Smooth muscle cell (in vitro differentiated cells): ENCODE results near the gene STPG3. TPM values are rescaled to one million over a fixed set of nuclear protein-coding genes. Genes with fewer than 3 reads are reported as not detected.
A peak's percentile ranks its signal among the peaks of the same experiment; 100 is the strongest.

ENCODE experiments used
- DNase-seq: peaks from one replicate; lab custom pipeline; 2025; ENCODE audit not compliant: unreplicated experiment; lab: John Stamatoyannopoulos, UW
- H2AFZ ChIP-seq: fragments of 200-600 bp; sonication (generic); 2 replicates; pipeline ENCODE4 v1.6.0; 2016; ENCODE audit warnings: antibody characterized with exemption, low read depth, mild to moderate bottlenecking
- H3F3A ChIP-seq: fragments of 200-600 bp; sonication (generic); 2 replicates; pipeline ENCODE4 v1.6.0; 2017; ENCODE audit warnings: antibody characterized with exemption, low read depth
- H3K27ac ChIP-seq: fragments of 200-600 bp; sonication (generic); 2 replicates; pipeline ENCODE4 v1.5.1; 2016; ENCODE audit warnings: low read depth, mild to moderate bottlenecking
- H3K27me3 ChIP-seq: fragments of 200-600 bp; sonication (generic); 2 replicates; pipeline ENCODE4 v1.6.1; 2016; ENCODE audit warnings: low read depth, mild to moderate bottlenecking
- H3K36me3 ChIP-seq: fragments of 200-600 bp; sonication (generic); 2 replicates; pipeline ENCODE4 v1.5.1; 2016; ENCODE audit warnings: low read depth
- H3K4me1 ChIP-seq: fragments of 200-600 bp; sonication (generic); 2 replicates; pipeline ENCODE4 v1.5.1; 2016; ENCODE audit warnings: low read depth
- H3K4me2 ChIP-seq: fragments of 200-600 bp; sonication (generic); 2 replicates; pipeline ENCODE4 v1.6.0; 2016; ENCODE audit warnings: mild to moderate bottlenecking
- H3K4me3 ChIP-seq: fragments of 200-600 bp; sonication (generic); 2 replicates; pipeline ENCODE4 v1.5.1; 2016; ENCODE audit warnings: mild to moderate bottlenecking
- H3K79me2 ChIP-seq: fragments of 200-600 bp; sonication (generic); 2 replicates; pipeline ENCODE4 v1.6.0; 2016; ENCODE audit warnings: low read depth, mild to moderate bottlenecking
- H3K9ac ChIP-seq: fragments of 200-600 bp; sonication (generic); 2 replicates; pipeline ENCODE4 v1.6.0; 2016; ENCODE audit warnings: low read depth
- H3K9me3 ChIP-seq: fragments of 200-600 bp; sonication (generic); replicated peaks from 2 replicates; pipeline ENCODE4 v1.5.1; 2016; ENCODE audit warnings: low read depth
- H4K20me1 ChIP-seq: fragments of 200-600 bp; sonication (generic); 2 replicates; pipeline ENCODE4 v1.6.0; 2016; ENCODE audit warnings: low read depth
- CTCF ChIP-seq: fragments of 200-600 bp; sonication (generic); IDR thresholded peaks from 2 replicates; pipeline ENCODE4 v1.5.1; 2017; ENCODE audit warnings: borderline replicate concordance, mild to moderate bottlenecking, antibody characterized with exemption; ENCODE audit not compliant: insufficient read depth, poor library complexity, severe bottlenecking
- WGBS: methylation state at CpG from one replicate; pipeline ENCODE4 v1.1.7; 2016; ENCODE audit warnings: low lambda C conversion rate; 5-methylcytosine and 5-hydroxymethylcytosine counted together
- polyA plus RNA-seq: library from polyadenylated mRNA; unstranded; fragments of >200 nt; fragmentation: Nextera tagmentation; extraction: Ambion mirVana; gene quantifications from 2 replicates; pipeline ENCODE4 v1.2.1, GENCODE V29; 2016
- total RNA-seq: library from RNA; depleted of rRNA; stranded (reverse); fragments of >200 nt; gene quantifications from 2 replicates; pipeline ENCODE4 v1.2.3, GENCODE V29; 2014

STPG3 gene
- total RNA-seq, result not detected in 2 replicates
- not detected in 2 replicates for polyA plus RNA-seq

- no peak within 1 kb of the TSS for H3K4me2 ChIP-seq
- H2AFZ ChIP-seq, result no peak within 1 kb of the TSS
- TF ChIP-seq CTCF, result no peak
- no peaks in the 10 kb centered on the region for H3K27me3 ChIP-seq
- no peaks in the 10 kb centered on the region for H3F3A ChIP-seq
- H3K27ac ChIP-seq, result no peak within 1 kb of the TSS
- peaks cover 13% of the 10 kb centered on the region for H3K4me1 ChIP-seq
- peaks cover 4% of the 10 kb centered on the region for H4K20me1 ChIP-seq
- WGBS, result 69% methylated on average over 2 of the region's 4 CpGs
- DNase-seq, result no peak
- no peak within 1 kb of the TSS for H3K9ac ChIP-seq
- no peak within 1 kb of the TSS for H3K4me3 ChIP-seq
- no peaks in the 10 kb centered on the region for H3K36me3 ChIP-seq
- H3K9me3 ChIP-seq, result no peaks in the 10 kb centered on the region
- H3K79me2 ChIP-seq, result peaks cover 9% of the 10 kb centered on the region
These were observed at the start of gene STPG3 for GRCh38 chr9:137251194-137251461. STPG3 (plus strand) TSS chr9:137251286; CDS start chr9:137251287, 1 bp downstream.

GRCh38 chr9:137202966-137203365, 48.1 kb upstream of the STPG3 start:
- peaks cover 57% of the 10 kb centered on the region for H3K79me2 ChIP-seq
- no peak overlapping the region for H3K4me2 ChIP-seq
- peaks cover 36% of the 10 kb centered on the region for H3K4me1 ChIP-seq

GRCh38 chr9:137204731-137205125, 46.4 kb upstream of the STPG3 start:
- peaks cover 24% of the 10 kb centered on the region for H3K4me1 ChIP-seq
- peaks cover 46% of the 10 kb centered on the region for H3K79me2 ChIP-seq
- DNase-seq, result no peak
- peak overlapping the region; percentile 98 for H3K4me3 ChIP-seq
- H3K27me3 ChIP-seq, result no peaks in the 10 kb centered on the region
- peak overlapping the region; percentile 66 for H3K27ac ChIP-seq
- H3K9ac ChIP-seq, result peak overlapping the region; percentile 94
- peaks cover 1% of the 10 kb centered on the region for H4K20me1 ChIP-seq
- no peak overlapping the region for H2AFZ ChIP-seq
- 37% methylated on average over 21 of the region's 21 CpGs for WGBS
- no peaks in the 10 kb centered on the region for H3K36me3 ChIP-seq
- no peaks in the 10 kb centered on the region for H3K9me3 ChIP-seq
- no peak for TF ChIP-seq CTCF
- H3F3A ChIP-seq, result no peaks in the 10 kb centered on the region
- peak overlapping the region; percentile 98 for H3K4me2 ChIP-seq

More at GRCh38 chr9:137202966-137203365, 48.1 kb upstream of the STPG3 start:
- H3K4me3 ChIP-seq, result no peak overlapping the region
- no peaks in the 10 kb centered on the region for H3K27me3 ChIP-seq
- peaks cover 19% of the 10 kb centered on the region for H4K20me1 ChIP-seq
- no peak for DNase-seq
- H3K9me3 ChIP-seq, result no peaks in the 10 kb centered on the region
- H3F3A ChIP-seq, result no peaks in the 10 kb centered on the region
- H3K27ac ChIP-seq, result no peak overlapping the region
- 90% methylated on average over 8 of the region's 8 CpGs for WGBS
- H3K9ac ChIP-seq, result no peak overlapping the region
- no peak for TF ChIP-seq CTCF
- H2AFZ ChIP-seq, result no peak overlapping the region
- H3K36me3 ChIP-seq, result no peaks in the 10 kb centered on the region
